ENCODE results near the gene SMIM20.

Gene SMIM20

GRCh38 chr4:25874655-25875054 is 39.4 kb upstream of the SMIM20 start:
- H3K27ac ChIP-seq, result no peak overlapping the region
- no peak for TF ChIP-seq ZFX (IDR thresholded peaks at IDR 0.05; ENCODE audit: borderline replicate concordance)
- no peak for TF ChIP-seq CTCF (IDR thresholded peaks at IDR 0.05)

GRCh38 chr4:25875281-25875745 is 38.7 kb upstream of the SMIM20 start:
- no peak overlapping the region for H3K27ac ChIP-seq
- TF ChIP-seq CTCF (IDR thresholded peaks at IDR 0.05) (no peak), ZFX (IDR thresholded peaks at IDR 0.05; ENCODE audit: borderline replicate concordance) (no peak)

- H3K27ac ChIP-seq, result no peak overlapping the region
- TF ChIP-seq ZFX (IDR thresholded peaks at IDR 0.05; ENCODE audit: borderline replicate concordance), result no peak
- TF ChIP-seq CTCF (IDR thresholded peaks at IDR 0.05), result no peak
Observed at GRCh38 chr4:25878676-25879075, 35.3 kb upstream of the SMIM20 start.

GRCh38 chr4:25879091-25879584 is 34.9 kb upstream of the SMIM20 start:
- no peak overlapping the region for H3K27ac ChIP-seq
- TF ChIP-seq ZFX (IDR thresholded peaks at IDR 0.05; ENCODE audit: borderline replicate concordance) (no peak), CTCF (IDR thresholded peaks at IDR 0.05) (no peak)

- no peak for TF ChIP-seq CTCF (IDR thresholded peaks at IDR 0.05)
- no peak for TF ChIP-seq ZFX (IDR thresholded peaks at IDR 0.05; ENCODE audit: borderline replicate concordance)
- H3K27ac ChIP-seq, result no peak overlapping the region
Observed at GRCh38 chr4:25879587-25879986, 34.4 kb upstream of the SMIM20 start.

- no peak overlapping the region for H3K27ac ChIP-seq
- TF ChIP-seq ZFX (IDR thresholded peaks at IDR 0.05; ENCODE audit: borderline replicate concordance), result no peak
- TF ChIP-seq CTCF (IDR thresholded peaks at IDR 0.05), result no peak
Observed at GRCh38 chr4:25879991-25880651, 33.9 kb upstream of the SMIM20 start.

GRCh38 chr4:25881193-25881592 is 32.8 kb upstream of the SMIM20 start:
- no peak overlapping the region for H3K27ac ChIP-seq
- TF ChIP-seq ZFX (IDR thresholded peaks at IDR 0.05; ENCODE audit: borderline replicate concordance) (no peak), CTCF (IDR thresholded peaks at IDR 0.05) (no peak)

Measured in 22Rv1 (cell line).